ENCODE results near the gene ZNF579. TPM values are rescaled to one million over a fixed set of nuclear protein-coding genes. Genes with fewer than 3 reads are reported as not detected.
"Not testable (repeated sequence)": the region's sequence is repeated elsewhere in the genome, so short reads cannot be mapped to it uniquely, and the experiment has no call there.

ZNF579 gene
- total RNA-seq, 1 donor: 4.4 TPM

DNA sequence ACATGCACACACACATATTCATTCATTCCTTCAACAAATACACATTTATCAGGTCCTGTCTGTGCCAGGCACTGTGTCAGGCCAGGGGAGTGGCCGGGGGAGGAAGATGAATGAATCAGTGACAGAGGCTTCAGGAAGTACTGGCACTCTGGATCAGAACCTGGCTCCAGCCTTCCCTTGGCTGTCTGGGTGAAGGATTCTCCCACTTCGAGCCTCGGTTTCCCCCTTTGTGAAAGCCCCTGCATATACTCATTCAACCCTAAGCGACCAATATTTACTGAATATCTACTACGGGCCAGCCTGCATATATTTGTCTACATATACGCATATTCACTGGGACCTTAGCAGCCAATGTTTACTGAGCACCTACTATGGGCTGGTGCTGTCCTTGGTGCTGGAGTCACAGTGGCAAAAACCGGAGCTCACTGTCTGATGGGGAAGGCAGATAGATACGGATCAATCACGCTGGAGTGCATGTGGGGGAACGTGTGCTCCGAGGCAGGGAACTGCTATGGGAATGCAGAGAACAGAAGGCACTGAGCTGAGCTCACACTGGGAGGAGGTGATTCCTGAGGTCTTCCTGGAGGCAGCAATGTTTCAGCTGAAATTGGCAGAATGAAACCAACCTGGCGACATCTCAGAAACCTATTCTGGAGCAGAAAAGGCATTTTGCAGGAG lies 636 bp upstream of the ZNF579 start:
- H3K4me3 ChIP-seq (ENCODE audit: low read depth, low read length): peak overlapping the region; percentile 95
- TF ChIP-seq, protein P1, sequence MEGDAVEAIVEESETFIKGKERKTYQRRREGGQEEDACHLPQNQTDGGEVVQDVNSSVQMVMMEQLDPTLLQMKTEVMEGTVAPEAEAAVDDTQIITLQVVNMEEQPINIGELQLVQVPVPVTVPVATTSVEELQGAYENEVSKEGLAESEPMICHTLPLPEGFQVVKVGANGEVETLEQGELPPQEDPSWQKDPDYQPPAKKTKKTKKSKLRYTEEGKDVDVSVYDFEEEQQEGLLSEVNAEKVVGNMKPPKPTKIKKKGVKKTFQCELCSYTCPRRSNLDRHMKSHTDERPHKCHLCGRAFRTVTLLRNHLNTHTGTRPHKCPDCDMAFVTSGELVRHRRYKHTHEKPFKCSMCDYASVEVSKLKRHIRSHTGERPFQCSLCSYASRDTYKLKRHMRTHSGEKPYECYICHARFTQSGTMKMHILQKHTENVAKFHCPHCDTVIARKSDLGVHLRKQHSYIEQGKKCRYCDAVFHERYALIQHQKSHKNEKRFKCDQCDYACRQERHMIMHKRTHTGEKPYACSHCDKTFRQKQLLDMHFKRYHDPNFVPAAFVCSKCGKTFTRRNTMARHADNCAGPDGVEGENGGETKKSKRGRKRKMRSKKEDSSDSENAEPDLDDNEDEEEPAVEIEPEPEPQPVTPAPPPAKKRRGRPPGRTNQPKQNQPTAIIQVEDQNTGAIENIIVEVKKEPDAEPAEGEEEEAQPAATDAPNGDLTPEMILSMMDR (IDR thresholded peaks at IDR 0.05; ENCODE audit: insufficient read depth, low read length): no peak
- no peak for DNase-seq (ENCODE audit: low read depth)

DNA sequence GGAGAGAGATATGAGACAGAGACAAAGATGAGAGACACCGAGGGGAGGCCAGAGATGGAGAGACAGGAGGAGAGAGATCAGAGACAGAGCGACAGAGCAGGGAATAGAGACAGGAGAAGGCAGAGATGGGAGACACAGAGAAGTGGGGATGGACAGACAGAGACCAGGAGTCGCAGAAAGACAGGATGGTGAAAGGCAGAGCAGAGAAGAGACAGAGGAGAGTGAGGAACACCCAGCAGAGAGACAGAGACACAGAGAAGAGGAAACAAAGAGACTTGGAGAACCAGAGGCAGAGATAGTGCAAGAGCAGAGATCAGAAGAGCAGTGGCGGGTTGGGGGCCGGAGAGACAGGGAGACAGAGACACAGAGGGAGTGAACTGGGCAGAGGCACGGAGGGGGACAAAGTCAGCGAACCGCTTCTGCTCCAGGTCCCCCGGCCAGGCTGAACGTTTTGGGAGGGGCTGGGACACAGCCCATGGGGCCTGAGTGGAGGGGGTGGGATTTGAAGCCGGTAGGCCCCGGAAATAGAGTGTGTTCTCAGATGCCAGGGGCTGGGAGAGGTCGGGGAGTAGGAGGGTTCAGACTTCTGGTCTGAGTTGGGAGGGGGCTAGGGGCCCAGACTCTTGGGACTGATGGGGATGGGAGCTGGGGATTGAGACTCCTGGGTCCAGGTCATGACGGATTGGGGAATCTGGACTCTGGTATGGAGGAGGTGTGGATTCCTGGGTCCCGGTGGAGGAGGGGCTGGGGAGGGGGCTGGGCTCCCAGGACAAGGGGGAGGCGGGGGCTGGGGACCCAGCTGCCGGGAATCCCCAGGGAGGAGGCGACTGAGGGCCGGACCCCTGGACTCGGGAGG lies 654 bp downstream of the ZNF579 start:
- TF ChIP-seq, protein P1 (IDR thresholded peaks at IDR 0.05; ENCODE audit: insufficient read depth, low read length): no peak
- DNase-seq (ENCODE audit: low read depth): peak; percentile 34
- peak overlapping the region; percentile 95 for H3K4me3 ChIP-seq (ENCODE audit: low read depth, low read length)

DNA sequence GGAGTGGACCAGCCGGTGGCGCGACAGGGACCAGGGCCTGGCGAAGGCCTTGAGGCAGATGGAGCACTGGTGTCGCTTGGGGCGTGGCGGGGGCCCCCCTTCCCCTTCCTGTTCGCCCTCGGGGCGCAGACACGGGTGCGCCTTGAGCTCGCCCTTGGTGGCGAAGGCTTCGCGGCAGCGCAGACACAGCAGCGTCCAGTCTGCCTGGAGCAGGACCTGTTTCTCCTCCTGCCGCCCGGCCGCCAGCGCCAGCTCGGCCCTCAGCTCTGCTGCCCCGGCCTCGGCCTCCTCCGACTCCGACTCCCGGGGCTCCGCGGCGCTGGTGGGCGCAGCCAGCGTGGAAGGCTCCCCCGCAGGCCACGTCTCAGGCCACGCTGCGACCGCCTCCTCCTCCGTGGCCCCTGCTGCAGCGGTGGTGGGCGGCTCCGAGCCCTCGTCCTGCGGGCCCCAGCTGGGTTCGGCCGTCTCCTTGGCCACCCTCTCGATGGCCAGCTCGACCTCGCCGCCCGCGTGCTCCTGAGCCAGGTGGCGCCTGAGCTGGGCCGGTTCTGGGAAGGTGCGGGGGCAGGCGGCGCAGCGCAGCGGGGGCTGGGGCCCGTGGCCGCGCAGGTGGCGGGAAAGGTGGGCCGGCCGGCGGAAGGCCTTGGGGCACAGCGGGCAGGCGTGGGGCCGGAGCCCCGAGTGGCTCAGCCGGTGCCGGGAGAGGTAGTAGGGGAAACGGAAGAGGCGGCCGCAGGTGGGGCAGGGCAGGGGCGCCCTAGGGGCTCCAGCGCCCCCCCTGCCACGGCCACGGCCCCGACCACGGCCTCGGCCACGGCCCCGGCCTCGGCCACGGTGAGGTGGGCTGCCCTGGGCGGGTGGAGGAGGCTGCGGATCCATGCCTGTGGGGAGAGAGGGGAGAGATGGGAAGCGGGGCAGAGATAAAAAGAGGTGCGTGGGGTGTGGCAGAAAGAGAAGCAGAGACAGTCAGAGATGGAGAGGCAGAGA lies 1.6 kb downstream of the ZNF579 start:
- no peak for DNase-seq (ENCODE audit: low read depth)

DNA sequence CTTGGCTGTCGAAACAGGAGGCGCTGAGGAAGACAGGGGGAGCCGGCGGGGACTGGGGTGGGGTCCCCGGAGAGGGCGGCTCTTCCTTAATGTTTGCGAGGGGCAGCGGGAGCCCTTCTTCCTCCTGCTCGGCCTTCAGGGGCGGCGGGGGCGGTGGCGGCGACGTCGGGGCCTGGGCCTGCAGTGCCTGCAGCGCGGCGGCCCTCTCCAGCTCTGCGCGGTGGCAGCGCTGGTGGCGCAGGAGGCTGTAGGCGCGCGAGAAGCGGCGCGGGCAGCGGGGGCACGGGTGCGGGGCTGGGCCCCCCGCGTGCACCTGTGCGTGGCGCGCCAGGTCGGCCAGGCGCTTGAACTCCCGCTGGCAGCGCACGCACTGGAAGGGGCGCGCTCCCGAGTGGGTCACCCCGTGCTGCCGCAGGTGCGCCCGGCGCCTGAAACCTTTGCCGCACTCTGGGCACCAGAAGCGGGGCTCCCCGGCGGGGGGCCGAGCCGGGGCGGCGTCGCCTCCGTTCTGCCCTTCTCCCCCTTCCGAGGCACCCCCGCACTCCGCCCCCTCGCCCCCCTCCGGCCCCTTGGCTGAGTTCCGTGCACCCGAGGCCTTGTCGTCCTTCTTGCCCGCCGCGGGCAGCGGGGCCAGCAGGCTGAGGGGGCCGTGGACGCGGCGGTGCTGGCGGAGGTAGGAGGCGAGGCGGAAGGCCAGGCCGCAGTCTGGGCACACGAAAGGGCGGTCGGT lies 2.5 kb downstream of the ZNF579 start:
- TF ChIP-seq, protein P1 (IDR thresholded peaks at IDR 0.05; ENCODE audit: insufficient read depth, low read length): no peak
- no peak for DNase-seq (ENCODE audit: low read depth)
- no peak overlapping the region for H3K4me3 ChIP-seq (ENCODE audit: low read depth, low read length)

More for the DNA sequence above, 1.6 kb downstream of the ZNF579 start:
- H3K4me3 ChIP-seq (ENCODE audit: low read depth, low read length): peak overlapping the region; percentile 95
- TF ChIP-seq, protein P1 (IDR thresholded peaks at IDR 0.05; ENCODE audit: insufficient read depth, low read length): no peak

DNA sequence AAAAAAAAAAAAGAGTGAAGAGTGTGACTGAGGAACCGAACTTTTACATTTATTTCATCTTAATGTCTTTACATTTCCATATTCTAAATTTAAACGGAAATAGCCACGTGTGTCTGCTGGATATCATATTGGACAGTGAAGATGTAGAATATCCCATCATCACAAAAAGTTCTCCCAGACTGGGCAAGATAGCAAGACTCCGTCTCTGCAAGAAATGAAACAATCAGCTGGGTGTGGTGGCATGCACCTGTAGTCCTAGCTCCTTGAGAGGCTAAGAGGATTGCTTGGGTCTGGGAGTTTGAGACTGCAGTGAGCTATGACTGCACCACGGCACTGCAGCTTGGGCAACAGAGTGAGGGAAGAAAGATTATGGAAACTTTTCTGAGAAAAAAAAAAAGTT lies 3.9 kb downstream of the ZNF579 start:
- no peak for DNase-seq (ENCODE audit: low read depth)
- TF ChIP-seq, protein P1 (IDR thresholded peaks at IDR 0.05; ENCODE audit: insufficient read depth, low read length): no peak
- no peak overlapping the region for H3K4me3 ChIP-seq (ENCODE audit: low read depth, low read length)

DNA sequence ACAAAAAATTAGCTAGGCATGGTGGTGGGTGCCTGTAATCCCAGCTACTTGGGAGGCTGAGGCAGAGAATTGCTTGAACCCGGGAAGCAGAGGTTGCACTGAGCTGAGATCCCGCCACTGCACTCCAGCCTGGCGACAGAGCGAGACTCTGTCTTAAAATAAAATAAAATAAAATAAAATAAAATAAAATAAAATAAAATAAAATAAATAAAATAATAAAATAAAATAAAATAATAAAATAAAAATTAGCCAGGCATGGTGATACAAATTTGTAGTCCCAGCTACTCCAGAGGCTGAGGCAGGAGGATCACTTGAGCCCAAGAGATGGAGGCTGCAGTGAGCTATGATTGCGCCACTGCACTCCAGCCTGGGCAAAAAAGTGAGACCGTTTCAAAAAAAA lies 6.7 kb downstream of the ZNF579 start:
- H3K4me3 ChIP-seq (ENCODE audit: low read depth, low read length); DNase-seq (ENCODE audit: low read depth): not testable (repeated sequence)

DNA sequence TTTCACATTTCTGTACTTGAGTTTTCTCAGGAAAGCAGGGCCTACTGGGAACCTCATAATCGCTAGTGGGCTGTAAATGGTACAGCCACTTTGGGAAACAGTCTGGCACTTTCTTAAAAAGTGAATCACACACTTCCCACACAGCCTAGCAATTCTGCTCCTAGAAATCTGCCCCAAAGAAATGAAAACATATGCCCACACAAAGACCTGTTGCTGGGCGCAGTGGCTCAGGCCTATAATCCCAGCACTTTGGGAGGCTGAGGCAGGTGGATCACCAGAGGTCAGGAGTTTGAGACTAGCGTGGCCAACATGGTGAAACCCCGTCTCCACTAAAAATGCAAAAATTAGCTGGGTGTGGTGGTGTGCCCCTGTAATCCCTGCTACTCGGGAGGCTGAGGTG lies 11.2 kb downstream of the ZNF579 start:
- H3K4me3 ChIP-seq (ENCODE audit: low read depth, low read length); DNase-seq (ENCODE audit: low read depth): not testable (repeated sequence)

Data from fibroblast of the aortic adventitia (primary cell).